Activated CD4-positive, alpha-beta T cell treated with anti-CD3 and anti-CD28 coated beads, Interleukin-2, amount 50 U/mL, for 24 hours (primary cell): ENCODE data around the gene PLEKHA6.

ENCODE experiments used
- DNase-seq, 2 donors: peaks; one replicate each; pipeline ENCODE4 v3.0.0-alpha.2; 2020; ENCODE audit warnings: low read depth in 1 of 2, low spot score in 1 of 2

PLEKHA6 gene

DNA sequence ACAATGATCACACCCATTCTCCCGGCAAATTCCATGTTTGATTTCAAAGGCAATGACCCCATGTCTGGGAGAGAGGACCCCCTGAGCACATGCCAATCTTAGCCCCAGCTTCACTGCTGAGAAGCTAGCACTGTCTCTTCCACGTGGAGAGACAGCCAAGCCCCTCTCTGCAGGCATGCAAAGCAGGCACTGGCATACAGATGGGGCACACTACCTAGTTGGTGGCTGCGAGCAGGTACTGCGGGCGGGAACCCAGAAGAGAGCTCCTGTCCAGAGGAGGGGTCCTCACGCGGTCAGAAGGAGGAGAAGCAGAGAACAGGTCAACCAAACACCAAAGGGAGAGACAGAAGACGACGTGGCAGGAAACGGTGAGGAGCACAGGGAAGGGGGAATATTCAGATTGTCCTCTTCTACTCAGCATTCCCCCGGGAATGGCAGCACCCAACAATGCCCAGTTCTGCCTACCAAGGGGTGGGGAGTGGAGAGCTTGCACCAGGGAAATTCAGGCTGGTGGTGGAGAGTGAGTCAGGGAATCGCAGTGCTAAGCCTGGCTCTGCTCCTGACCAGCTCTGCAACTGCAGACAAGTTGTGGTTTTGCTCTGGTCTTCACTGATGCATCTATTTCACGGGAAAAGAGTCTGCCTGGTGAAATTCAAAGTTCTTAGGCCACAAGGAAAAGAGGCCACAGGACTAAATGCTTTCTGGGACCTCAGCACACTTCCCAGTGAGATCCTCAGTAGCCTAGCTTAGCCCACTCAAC, 97.8 kb downstream of the PLEKHA6 start:
- DNase-seq: no peak

DNA sequence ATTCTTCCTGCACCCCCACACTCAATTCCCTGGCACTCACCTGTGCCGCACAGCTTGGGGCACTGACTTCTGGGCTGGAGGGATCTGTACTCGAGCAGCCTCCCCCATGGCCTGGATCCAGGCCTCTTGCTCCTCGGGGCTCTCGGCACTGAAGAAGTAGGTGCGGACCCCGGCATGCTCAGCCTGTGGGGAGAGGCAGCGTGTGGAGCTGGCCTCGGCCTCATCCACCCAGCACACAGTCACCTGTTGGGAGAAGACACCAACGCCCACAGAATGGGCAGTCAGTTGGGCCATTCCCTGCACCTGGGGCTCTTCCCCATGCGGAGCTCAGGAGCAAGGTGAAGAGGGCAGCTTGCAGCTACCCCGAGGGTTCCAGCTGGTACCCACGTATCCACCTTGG, 98.5 kb downstream of the PLEKHA6 start:
- no peak for DNase-seq

- DNase-seq: no peak
These were observed 99.0 kb downstream of the PLEKHA6 start for GRCh38 chr1:204260601-204261197.

DNA sequence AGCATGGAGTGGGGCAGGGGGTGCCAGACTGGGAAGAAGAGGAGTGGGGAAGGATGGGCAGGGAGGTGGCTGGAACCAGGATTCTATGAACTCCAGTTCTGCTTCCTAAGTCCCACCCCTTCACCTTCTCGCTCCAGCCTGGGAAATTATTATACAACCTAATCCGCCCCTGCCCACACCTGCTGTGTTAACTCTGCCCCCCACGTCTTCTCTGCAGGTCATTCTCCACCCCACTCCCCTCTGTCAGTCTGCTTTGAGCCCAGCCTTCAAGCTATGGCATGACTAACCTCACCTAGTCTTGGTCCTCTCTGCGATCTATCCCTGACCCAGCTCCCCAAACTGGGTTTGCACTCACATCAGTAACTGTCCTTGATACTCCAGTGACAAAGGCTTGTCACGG, 99.9 kb downstream of the PLEKHA6 start:
- no peak for DNase-seq

GRCh38 chr1:204259196-204259595, 100.5 kb downstream of the PLEKHA6 start:
- DNase-seq: no peak

DNA sequence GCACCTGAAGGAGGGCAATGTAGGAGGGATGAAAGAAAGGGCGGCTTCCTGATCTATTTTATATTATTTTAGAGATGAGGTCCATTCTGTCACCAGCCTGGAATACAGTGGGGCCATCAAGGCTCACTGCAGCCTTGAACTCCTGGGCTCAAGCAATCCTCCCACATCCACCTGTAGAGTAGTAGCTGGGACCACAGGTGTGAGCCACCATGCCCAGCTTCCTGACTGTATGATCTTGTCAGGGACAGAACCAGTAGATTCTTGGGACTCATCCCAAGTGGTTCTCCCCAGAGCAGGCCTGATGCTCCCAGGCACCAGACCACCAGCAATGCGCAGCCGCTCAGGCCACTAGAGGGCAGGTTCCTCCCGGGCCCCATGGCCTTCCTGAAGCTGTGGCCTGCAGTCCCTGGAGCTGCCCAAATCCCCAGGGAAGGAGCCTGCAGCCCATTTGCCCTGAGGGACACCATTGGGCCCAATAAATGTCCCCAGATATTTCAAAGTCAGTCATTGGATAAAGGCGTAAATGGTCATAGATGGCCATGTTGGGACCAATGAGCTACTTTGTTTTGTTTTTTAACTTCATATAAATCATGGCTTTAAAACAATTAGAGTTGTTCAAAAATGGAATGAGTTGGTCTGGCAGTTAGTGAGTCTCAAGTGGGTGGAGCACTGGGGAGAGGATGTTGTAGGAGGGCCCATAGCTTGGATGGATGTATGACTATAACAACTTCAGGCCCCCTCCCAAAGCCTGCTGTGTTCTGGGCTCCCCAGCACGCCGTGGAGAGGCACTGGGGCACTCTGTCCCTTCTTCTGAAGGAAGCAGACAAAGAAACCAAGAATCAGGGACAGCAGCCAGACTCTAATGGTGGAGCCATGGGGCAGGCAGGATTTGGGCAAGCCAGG, 101.3 kb downstream of the PLEKHA6 start:
- peak; percentile 3 to 12 for DNase-seq

DNA sequence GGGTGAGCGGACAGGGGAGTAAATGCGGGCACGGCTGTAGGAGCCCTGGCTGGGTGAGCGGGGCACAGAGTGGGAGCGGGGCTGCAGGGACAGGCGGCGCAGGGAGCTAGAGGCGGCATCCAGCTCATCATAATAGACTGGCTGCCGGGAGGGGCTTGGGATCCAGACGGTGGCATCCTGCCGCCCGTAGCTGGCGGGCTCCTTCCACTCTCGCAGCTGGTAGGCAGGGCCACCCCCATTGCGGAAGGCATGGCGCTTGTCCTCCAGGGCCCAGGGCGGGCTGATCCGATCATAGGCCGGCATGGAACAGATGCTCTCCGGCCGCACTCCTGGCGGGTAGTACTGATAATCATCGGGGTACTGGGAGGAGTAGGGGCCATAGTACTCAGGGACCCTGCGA, 102.3 kb downstream of the PLEKHA6 start:
- no peak for DNase-seq

- DNase-seq: no peak
These were observed 103.2 kb downstream of the PLEKHA6 start for GRCh38 chr1:204256531-204256930.

GRCh38 chr1:204255966-204256365, 103.8 kb downstream of the PLEKHA6 start:
- DNase-seq: no peak

GRCh38 chr1:204255225-204255624, 104.5 kb downstream of the PLEKHA6 start:
- no peak for DNase-seq

- DNase-seq: no peak
These were observed 105.6 kb downstream of the PLEKHA6 start for GRCh38 chr1:204254031-204254661.

DNA sequence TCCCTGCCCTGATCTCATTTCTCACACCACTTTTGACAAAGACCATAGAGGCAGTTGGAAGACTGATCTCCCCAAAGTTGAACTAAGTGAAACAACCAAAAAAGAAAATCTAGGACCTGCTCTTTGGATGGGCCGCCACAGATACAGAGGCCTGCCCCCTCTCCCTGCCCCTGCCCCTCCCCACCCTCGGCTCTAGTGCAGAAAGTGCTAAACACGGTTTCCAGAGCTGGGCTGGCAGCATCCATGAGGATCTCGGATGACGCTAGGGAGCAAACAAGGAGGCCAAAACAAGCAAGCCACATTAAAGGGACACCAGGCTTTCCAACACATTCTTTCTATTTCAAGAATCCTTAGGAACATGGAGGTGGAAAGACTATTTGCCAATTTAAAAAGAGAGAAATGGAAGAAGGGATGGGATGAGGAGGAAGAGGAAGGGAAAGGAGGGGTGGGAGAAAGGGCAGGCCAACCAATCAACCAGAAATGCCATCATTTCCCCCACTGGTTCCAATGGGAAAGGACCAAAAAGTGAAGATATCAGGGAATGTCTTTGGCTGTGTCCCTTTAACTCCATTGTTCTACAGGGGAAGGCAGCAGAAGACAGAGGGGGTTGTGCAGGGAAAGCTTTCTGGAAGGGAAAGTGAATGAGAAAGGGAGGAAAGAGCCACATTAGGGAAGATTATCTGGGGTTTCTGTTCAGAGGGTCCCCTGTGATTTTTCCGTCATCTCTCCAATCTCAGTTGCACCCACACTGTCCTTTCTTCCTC, 107.6 kb downstream of the PLEKHA6 start:
- DNase-seq: no peak

- no peak for DNase-seq
These were observed 108.4 kb downstream of the PLEKHA6 start for GRCh38 chr1:204251286-204251685.

DNA sequence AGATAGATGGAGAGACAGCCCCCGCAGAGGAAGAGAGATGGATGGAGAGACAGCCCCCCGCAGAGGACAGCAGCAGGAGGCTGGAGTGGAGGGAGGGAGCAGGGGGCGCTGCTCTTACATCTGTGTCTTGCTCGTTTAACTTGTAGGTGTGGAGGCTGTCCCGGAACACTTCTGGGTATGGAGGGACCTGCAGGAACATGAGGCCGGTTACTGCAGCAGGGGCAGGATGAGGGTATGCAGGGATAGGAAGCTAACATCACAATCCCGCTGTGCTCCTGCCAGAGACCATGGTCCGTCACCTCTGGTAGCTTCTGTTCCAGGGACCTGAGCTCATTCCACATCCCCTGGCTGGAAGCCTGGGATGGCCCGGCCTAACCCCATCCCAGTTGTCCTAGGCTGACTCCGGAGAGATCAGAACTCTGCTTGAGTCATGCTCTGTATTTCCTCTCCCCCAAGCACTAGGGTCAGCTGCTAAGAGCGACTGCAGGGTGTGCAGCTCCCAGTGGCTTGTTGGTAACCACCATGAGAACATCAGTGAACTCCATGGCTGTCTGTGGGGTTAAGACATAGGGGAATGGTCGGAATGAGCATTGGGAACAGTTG, 109.2 kb downstream of the PLEKHA6 start:
- no peak for DNase-seq

- no peak for DNase-seq
These were observed 109.8 kb downstream of the PLEKHA6 start for GRCh38 chr1:204249736-204250427.

DNA sequence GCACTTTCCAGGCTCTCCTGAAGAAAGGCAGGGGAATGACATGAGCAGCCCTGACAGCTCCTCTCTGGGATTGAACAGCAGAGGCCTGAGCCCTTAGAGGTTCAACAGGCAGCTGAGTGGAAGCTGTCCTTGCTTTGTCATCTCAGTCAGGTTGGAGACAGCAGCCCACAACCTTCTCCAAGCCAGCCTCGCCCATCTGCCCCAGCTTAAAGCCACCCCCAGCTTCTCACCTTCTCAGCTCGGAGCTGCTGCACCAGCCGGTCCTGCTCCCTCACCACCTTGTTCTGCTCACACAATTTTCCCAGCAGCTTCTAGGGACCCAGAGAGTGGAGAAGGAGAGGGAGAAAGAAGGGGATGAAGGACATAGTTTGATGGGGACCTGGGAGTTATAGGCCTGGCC, 110.8 kb downstream of the PLEKHA6 start:
- DNase-seq: no peak

DNA sequence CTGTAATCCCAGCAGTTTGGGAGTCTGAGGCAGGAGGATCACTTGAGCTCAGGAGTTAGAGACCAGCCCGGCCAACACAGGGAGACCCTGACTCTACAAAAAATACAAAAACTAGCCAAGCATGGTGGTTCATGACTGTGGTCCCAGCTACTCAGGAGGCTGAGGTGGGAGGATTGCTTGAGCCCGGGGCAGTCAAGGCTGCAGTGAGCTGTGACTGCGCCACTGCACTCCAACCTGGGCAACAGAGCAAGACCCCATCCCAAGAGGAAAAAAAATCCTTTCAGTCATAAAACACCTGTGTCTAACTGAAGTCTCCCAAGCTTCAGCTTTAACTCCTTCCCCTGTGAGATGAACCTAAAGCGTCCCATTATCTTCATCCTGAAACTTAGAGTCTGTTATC, 112.9 kb downstream of the PLEKHA6 start:
- no peak for DNase-seq

DNA sequence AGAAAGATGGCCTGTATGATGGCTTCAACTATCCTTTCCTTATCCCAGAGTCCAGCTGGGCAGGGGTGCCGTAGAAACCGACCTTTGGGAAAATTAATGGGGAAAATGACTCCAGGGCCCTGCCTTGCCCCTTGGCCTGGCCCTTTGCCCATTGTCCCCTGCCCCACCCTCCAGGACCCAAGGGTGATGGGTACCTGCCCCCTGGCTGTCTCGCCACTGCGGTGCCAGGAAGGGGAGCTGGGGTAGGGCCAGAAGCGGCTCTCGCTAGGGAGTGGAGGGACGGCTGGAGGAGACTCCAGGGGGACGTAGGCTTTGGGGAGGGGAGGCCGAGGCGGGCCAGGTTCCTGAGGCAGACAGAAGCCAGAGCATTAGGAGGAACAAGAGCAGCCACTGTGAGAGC, 116.8 kb downstream of the PLEKHA6 start:
- DNase-seq: no peak

GRCh38 chr1:204241914-204242313, 117.8 kb downstream of the PLEKHA6 start:
- DNase-seq: no peak

DNA sequence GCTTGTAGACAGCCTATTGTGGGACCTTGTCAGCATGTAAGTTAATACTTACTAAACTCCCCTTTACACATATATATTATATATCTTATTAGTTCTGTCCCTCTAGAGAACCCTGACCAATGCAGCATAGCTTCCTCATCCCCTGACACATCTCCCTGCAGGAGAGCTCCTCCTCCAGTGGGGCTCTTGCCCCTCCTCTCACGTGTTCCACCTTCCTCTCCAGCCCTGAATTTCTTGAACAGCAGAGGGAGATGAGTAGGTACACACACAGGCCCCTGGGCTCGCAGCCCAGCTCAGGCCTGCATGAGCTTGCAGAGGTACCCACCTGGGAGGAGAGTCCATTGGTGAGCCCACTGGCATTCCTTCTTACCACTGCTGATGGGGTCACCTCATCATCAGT, 118.7 kb downstream of the PLEKHA6 start:
- no peak for DNase-seq
